K562 (cell line): ENCODE results near the gene NEIL1. TPM values are rescaled to one million over a fixed set of nuclear protein-coding genes. Genes with fewer than 3 reads are reported as not detected.

ENCODE experiments used
- ATAC-seq: fragments of 200-7000 bp; cut with Tn5 transposase; 3 replicates; pipeline ENCODE4 v1.9.1; 2020; ENCODE audit warnings: moderate library complexity
- BruUV-seq: library from RNA; stranded (reverse); fragments of 400-500 nt; replicated peaks from 2 replicates; lab custom pipeline; 2021; lab: Mats Ljungman, UMichigan
- CTCF ChIA-PET: fragments of 300-600 bp; formaldehyde crosslinking; extraction: SDS; loops from one replicate; lab custom pipeline; 2021; ENCODE audit warnings: low intra/inter-chr PET ratio; lab: Yijun Ruan, JAX
- POLR2A ChIA-PET: fragments of 300-600, 350-650 bp; sonication (Branson Sonifier 250); formaldehyde crosslinking; extraction: SDS; loops from one replicate; lab custom pipeline; 2021; ENCODE audit warnings: antibody characterized with exemption, inconsistent platforms; lab: Yijun Ruan, JAX
- DNase-seq, 4 experiments: peaks; one replicate each; pipeline versions ENCODE4 v3.0.0 to v3.0.0-alpha.2; 2011 to 2018; ENCODE audit warnings: low spot score in 3 of 4, mixed read lengths in 3 of 4; ENCODE audit errors: extremely low read depth in 1 of 4
- FAIRE-seq: peaks from 2 replicates; lab custom pipeline; 2011; peaks lifted over from hg19 to GRCh38; lab: Jason Lieb, UNC
- H2AFZ ChIP-seq: 2 replicates; pipeline ENCODE4 v1.6.0; 2011; ENCODE audit warnings: low read depth, low read length, control low read depth, inconsistent platforms
- H3K27ac ChIP-seq: fragments of 200-600 bp; 3 replicates; pipeline ENCODE4 v1.8.0; 2011; ENCODE audit warnings: low read depth, mild to moderate bottlenecking, control low read depth, inconsistent platforms, low read length, moderate library complexity, mixed read lengths; ENCODE audit errors: extremely low read depth
- H3K27me3 ChIP-seq, 2 experiments: fragments of 300-600 bp in 1 of 2; 2 replicates in 1 of 2; 3 replicates in 1 of 2; pipeline versions ENCODE4 v1.6.0 to v1.8.0; 2011; ENCODE audit warnings: inconsistent platforms in 2 of 2, low read length in 2 of 2, mild to moderate bottlenecking in 1 of 2, mixed read lengths in 1 of 2, moderate library complexity in 1 of 2; ENCODE audit not compliant: control insufficient read depth in 2 of 2, insufficient read depth in 2 of 2
- H3K36me3 ChIP-seq: fragments of 300-600 bp; 3 replicates; pipeline ENCODE4 v1.8.0; 2011; ENCODE audit warnings: mild to moderate bottlenecking, low read length, inconsistent platforms; ENCODE audit not compliant: control insufficient read depth, insufficient read depth
- H3K4me1 ChIP-seq, 2 experiments: fragments of 200-600 bp in 1 of 2; replicated peaks in 1 of 2; 2 replicates in 1 of 2; 3 replicates in 1 of 2; pipeline versions ENCODE4 v1.5.1 to v1.8.0; 2011; ENCODE audit warnings: inconsistent platforms in 2 of 2, low read length in 2 of 2, mild to moderate bottlenecking in 1 of 2, mixed read lengths in 1 of 2, moderate library complexity in 1 of 2; ENCODE audit not compliant: control insufficient read depth in 2 of 2, insufficient read depth in 2 of 2
- H3K4me2 ChIP-seq: 2 replicates; pipeline ENCODE4 v1.6.1; 2011; ENCODE audit warnings: low read length, control low read depth, inconsistent platforms, mixed read lengths; ENCODE audit not compliant: insufficient read depth
- H3K4me3 ChIP-seq: fragments of 200-600 bp; sonication (generic), shearing (Covaris generic); 2 replicates; pipeline ENCODE4 v1.5.1; 2016; ENCODE audit warnings: control low read depth, inconsistent platforms
- H3K79me2 ChIP-seq: fragments of 200-600 bp; 3 replicates; pipeline ENCODE4 v1.8.0; 2011; ENCODE audit warnings: low read length, inconsistent platforms; ENCODE audit not compliant: control insufficient read depth, insufficient read depth
- H3K9ac ChIP-seq, 2 experiments: 2 replicates each; pipeline versions ENCODE4 v1.6.0 to v1.6.1; 2011; ENCODE audit warnings: low read depth in 2 of 2, low read length in 2 of 2, control low read depth in 1 of 2, inconsistent platforms in 1 of 2, mild to moderate bottlenecking in 1 of 2, mixed read lengths in 1 of 2; ENCODE audit not compliant: insufficient read depth in 1 of 2
- H3K9me1 ChIP-seq: one replicate; pipeline ENCODE4 v1.6.0; 2011; ENCODE audit warnings: inconsistent platforms, mild to moderate bottlenecking, low read length, moderate library complexity; ENCODE audit not compliant: control insufficient read depth, insufficient read depth
- H3K9me3 ChIP-seq: replicated peaks from 2 replicates; pipeline ENCODE4 v1.5.1; 2011; ENCODE audit warnings: low read depth, low read length, inconsistent platforms; ENCODE audit not compliant: control insufficient read depth, insufficient read depth
- H4K20me1 ChIP-seq: replicated peaks from 2 replicates; pipeline ENCODE4 v1.6.1; 2011; ENCODE audit warnings: low read length, inconsistent platforms, mixed read lengths; ENCODE audit not compliant: control insufficient read depth, insufficient read depth
- BRCA1 ChIP-seq, 2 experiments: fragments of 450-650 bp in 1 of 2; sonication (generic) in 1 of 2; formaldehyde crosslinking in 1 of 2; IDR thresholded peaks; 2 replicates each; pipeline versions ENCODE4 v1.5.0 to v1.6.1; 2017 to 2020; ENCODE audit warnings: mild to moderate bottlenecking in 1 of 2, missing genetic modification reagents in 1 of 2
- C11orf30 ChIP-seq: fragments of 450-650 bp; IDR thresholded peaks from 2 replicates; pipeline ENCODE4 v1.6.1; 2016; ENCODE audit warnings: low read depth, mild to moderate bottlenecking
- IFI16 ChIP-seq: fragments of 250-450 bp; sonication (Bioruptor Pico); IDR thresholded peaks from 2 replicates; pipeline ENCODE4 v2.1.2; 2022; ENCODE audit warnings: mild to moderate bottlenecking, inconsistent platforms
- KDM4B ChIP-seq, 2 experiments: fragments of 450-650 bp in 1 of 2; sonication (generic) in 1 of 2; IDR thresholded peaks; 2 replicates each; pipeline ENCODE4 v1.6.1; 2016 to 2017; ENCODE audit warnings: borderline replicate concordance in 2 of 2, antibody characterized with exemption in 1 of 2, low read depth in 1 of 2, mild to moderate bottlenecking in 1 of 2
- PKNOX1 ChIP-seq: fragments of 450-650 bp; IDR thresholded peaks from 2 replicates; pipeline ENCODE4 v1.6.1; 2016
- POLR2H ChIP-seq: IDR thresholded peaks from 2 replicates; pipeline ENCODE4 v1.6.1; 2016; ENCODE audit warnings: missing genetic modification characterization, low read depth, mild to moderate bottlenecking, control low read depth, missing compliant biosample characterization, moderate library complexity
- SRSF3 ChIP-seq: fragments of 200-400 bp; formaldehyde crosslinking; IDR thresholded peaks from 2 replicates; pipeline ENCODE4 v1.6.1; 2016; ENCODE audit warnings: mild to moderate bottlenecking, low read length, moderate library complexity; ENCODE audit not compliant: insufficient read depth
- SRSF9 ChIP-seq: fragments of 200-400 bp; formaldehyde crosslinking; IDR thresholded peaks from 2 replicates; pipeline ENCODE4 v1.6.1; 2017; ENCODE audit warnings: low read depth, low read length, borderline replicate concordance
- TEAD4 ChIP-seq, 2 experiments: sonication (generic) in 1 of 2; formaldehyde crosslinking in 1 of 2; IDR thresholded peaks; 2 replicates each; pipeline versions ENCODE4 v1.6.1 to v1.8.0; 2012 to 2022; ENCODE audit warnings: borderline replicate concordance in 1 of 2, inconsistent platforms in 1 of 2, low read length in 1 of 2, mild to moderate bottlenecking in 1 of 2, missing genetic modification reagents in 1 of 2
- ZNF143 ChIP-seq: sonication (generic); formaldehyde crosslinking; IDR thresholded peaks from 2 replicates; pipeline ENCODE4 v1.9.0; 2022; ENCODE audit warnings: mild to moderate bottlenecking, missing genetic modification reagents
- ZNF316 ChIP-seq: fragments of 450-650 bp; IDR thresholded peaks from 2 replicates; pipeline ENCODE4 v1.6.1; 2016
- ZNF609 ChIP-seq: sonication (generic); formaldehyde crosslinking; IDR thresholded peaks from 2 replicates; pipeline ENCODE4 v1.8.1; 2023; ENCODE audit warnings: missing genetic modification reagents, mild to moderate bottlenecking, borderline replicate concordance
- WGBS: fragments of 100-300 bp; shearing (Covaris generic); methylation state at CpG from one replicate; pipeline ENCODE4 v1.1.6; 2016; ENCODE audit warnings: low coverage, mixed read lengths; ENCODE audit not compliant: insufficient coverage; ENCODE audit errors: missing lambda C conversion rate; 5-methylcytosine and 5-hydroxymethylcytosine counted together
- in situ Hi-C: fragments of 300-500 bp; cut with MboI; formaldehyde crosslinking; loops from 4 replicates; pipeline ENCODE4 v1.15.0; 2018; ENCODE audit warnings: inconsistent platforms, mixed read lengths
- intact Hi-C: fragments of 100-400 bp; cut with micrococcal nuclease; formaldehyde crosslinking; loops from 2 replicates; pipeline ENCODE4 v1.14.2; 2022
- polyA plus RNA-seq, 8 experiments: library from polyadenylated mRNA; depleted of rRNA in 4 of 8; stranded (reverse) in 5 of 8; unstranded in 3 of 8; fragments of >200 nt; fragmentation: Nextera tagmentation in 2 of 8; fragmentation: Illumina TruSeq in 1 of 8; extraction: Ambion mirVana in 2 of 8; extraction: Trizol in 1 of 8; gene quantifications; 2 replicates each; pipeline versions ENCODE4 v1.2.1 to v1.2.3, GENCODE V29; 2011 to 2014; ENCODE audit warnings: inconsistent platforms in 1 of 8, missing spikeins in 1 of 8
- total RNA-seq, 7 experiments: library from RNA; depleted of rRNA in 6 of 7; stranded (reverse); fragments of >200 nt in 6 of 7; fragmentation: Illumina TruSeq in 2 of 7; extraction: Trizol in 2 of 7; gene quantifications; 2 replicates each; pipeline versions ENCODE4 v1.2.1 to v1.2.3, GENCODE V29; 2011 to 2021; ENCODE audit warnings: low replicate concordance in 1 of 7
- TF ChIP-seq, protein P1 (sequence below), 2 experiments: fragments of 450-650 bp; conservative IDR thresholded peaks; 2 replicates each; pipeline ENCODE4 v1.6.1; 2017; ENCODE audit warnings: mild to moderate bottlenecking in 2 of 2, moderate library complexity in 2 of 2

The NEIL1 gene
- total and polyA plus RNA-seq, 9 of the 15 experiments (the other 6 are each of a cell fraction or from before 2014, with no cell fraction given), result 0.14 to 4.3 (median 2.4) TPM

GRCh38 chr15:75389791-75390382 is 43.0 kb downstream of the NEIL1 start:
- BruUV-seq, result no TSS peak
- no peak overlapping the region for H3K4me3 ChIP-seq
- FAIRE-seq (no peak), ATAC-seq (no peak), DNase-seq (no peak)
- peaks cover 99% of the 10 kb centered on the region for H3K36me3 ChIP-seq
- no peaks in the 10 kb centered on the region for H3K9me1 ChIP-seq
- H3K4me2 ChIP-seq, result no peak overlapping the region
- no peaks in the 10 kb centered on the region for H3K9me3 ChIP-seq
- ChIA-PET CTCF (no interaction called here), POLR2A (interaction anchor here (0.6 to 2.4 kb wide), 4 partner anchors 9 to 52 kb away, joined by 3 to 6 read pairs (median 4); partner anchors contain the start of gene MAN2C1)
- no peak overlapping the region for H3K9ac ChIP-seq
- H3K27ac ChIP-seq, result no peak overlapping the region
- no peaks in the 10 kb centered on the region for H3K27me3 ChIP-seq
- 91% methylated on average over 1 of the region's 1 CpG for WGBS
- H3K4me1 ChIP-seq, result no peaks in the 10 kb centered on the region
- intact Hi-C loops (no loop called here), in situ Hi-C loops (no loop called here)
- H2AFZ ChIP-seq, result no peak overlapping the region
- H3K79me2 ChIP-seq, result no peaks in the 10 kb centered on the region
- H4K20me1 ChIP-seq, result no peaks in the 10 kb centered on the region
- TF ChIP-seq BRCA1 (IDR thresholded peaks at IDR 0.05) (no peak), BRCA1 (CRISPR knock-in tag; IDR thresholded peaks at IDR 0.05) (no peak), POLR2H (no peak), PKNOX1 (no peak), SRSF3 (no peak), ZNF609 (CRISPR knock-in tag) (no peak), TEAD4 (IDR thresholded peaks at IDR 0.05; ENCODE audit: low read length) (no peak), TEAD4 (CRISPR knock-in tag; IDR thresholded peaks at IDR 0.05; ENCODE audit: borderline replicate concordance) (no peak), IFI16 (CRISPR knock-in tag) (no peak), SRSF9 (no peak), C11orf30 (no peak), ZNF316 (no peak), ZNF143 (no peak), KDM4B (IDR thresholded peaks at IDR 0.05; ENCODE audit: borderline replicate concordance in 2 of 2, low read depth in 1 of 2) (no peak)
- TF ChIP-seq, protein P1, sequence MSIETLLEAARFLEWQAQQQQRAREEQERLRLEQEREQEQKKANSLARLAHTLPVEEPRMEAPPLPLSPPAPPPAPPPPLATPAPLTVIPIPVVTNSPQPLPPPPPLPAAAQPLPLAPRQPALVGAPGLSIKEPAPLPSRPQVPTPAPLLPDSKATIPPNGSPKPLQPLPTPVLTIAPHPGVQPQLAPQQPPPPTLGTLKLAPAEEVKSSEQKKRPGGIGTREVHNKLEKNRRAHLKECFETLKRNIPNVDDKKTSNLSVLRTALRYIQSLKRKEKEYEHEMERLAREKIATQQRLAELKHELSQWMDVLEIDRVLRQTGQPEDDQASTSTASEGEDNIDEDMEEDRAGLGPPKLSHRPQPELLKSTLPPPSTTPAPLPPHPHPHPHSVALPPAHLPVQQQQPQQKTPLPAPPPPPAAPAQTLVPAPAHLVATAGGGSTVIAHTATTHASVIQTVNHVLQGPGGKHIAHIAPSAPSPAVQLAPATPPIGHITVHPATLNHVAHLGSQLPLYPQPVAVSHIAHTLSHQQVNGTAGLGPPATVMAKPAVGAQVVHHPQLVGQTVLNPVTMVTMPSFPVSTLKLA (conservative IDR thresholded peaks at IDR 0.05), result no peak
